Upper lobe of left lung (tissue), 4 donors: Measurements from ENCODE around the gene USP24.

Experiments used
- CTCF ChIP-seq, 6 experiments: fragments of 450-650 bp in 4 of 6; fragments of 200-600 bp in 2 of 6; sonication (generic) in 2 of 6; IDR thresholded peaks; one replicate each; pipeline ENCODE4 v1.5.1; 2016 to 2019; ENCODE audit warnings: antibody characterized with exemption in 6 of 6
- POLR2A ChIP-seq, 4 donors: fragments of 450-650 bp; IDR thresholded peaks; one replicate each; pipeline ENCODE4 v1.5.1; 2016 to 2017; ENCODE audit warnings: antibody characterized with exemption in 4 of 4, mild to moderate bottlenecking in 2 of 4
- POLR2AphosphoS5 ChIP-seq, 2 donors: sonication (generic); formaldehyde crosslinking; IDR thresholded peaks; one replicate each; pipeline ENCODE4 v1.5.1; 2017; ENCODE audit warnings: antibody characterized with exemption in 2 of 2

DNA sequence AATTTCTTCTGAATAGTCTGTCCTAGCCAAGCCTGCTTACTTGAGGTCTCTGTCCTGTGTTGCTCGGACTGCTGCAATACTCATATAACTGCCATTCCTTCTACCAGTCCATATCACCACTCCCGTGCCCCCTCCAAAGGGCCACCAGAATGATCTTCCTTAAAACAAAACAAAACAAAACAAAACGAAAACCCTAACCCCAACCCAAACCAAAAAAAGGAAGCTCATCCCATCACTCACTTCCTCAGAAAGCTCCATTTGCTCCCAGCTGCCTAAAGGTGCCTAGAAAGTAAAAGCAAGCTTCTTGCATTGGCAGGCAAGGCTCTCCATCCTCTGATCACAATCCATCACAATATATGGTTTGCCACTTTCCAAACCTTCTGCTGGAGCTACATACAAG, 20.3 kb downstream of the USP24 start:
- no peak for TF ChIP-seq CTCF (IDR thresholded peaks at IDR 0.05)
- no peak for TF ChIP-seq POLR2AphosphoS5 (IDR thresholded peaks at IDR 0.05)
- no peak for TF ChIP-seq POLR2A (IDR thresholded peaks at IDR 0.05)
